Endothelial cell of umbilical vein (primary cell): ENCODE data around the gene NRDC. TPM values are rescaled to one million over a fixed set of nuclear protein-coding genes. Genes with fewer than 3 reads are reported as not detected.

ENCODE experiments used
- BruUV-seq: library from RNA; stranded (reverse); fragments of 400-500 nt; replicated peaks from 2 replicates; lab custom pipeline; 2021; lab: Mats Ljungman, UMichigan
- CTCF ChIA-PET: fragments of 300-600, 350-600 bp; sonication (Branson Sonifier 250); formaldehyde crosslinking; loops from one replicate; lab custom pipeline; 2021; ENCODE audit warnings: antibody characterized with exemption, inconsistent platforms; lab: Charles Lee
- POLR2A ChIA-PET: fragments of 300-600, 350-600 bp; sonication (Branson Sonifier 250); formaldehyde crosslinking; loops from one replicate; lab custom pipeline; 2021; ENCODE audit warnings: antibody characterized with exemption, inconsistent platforms; lab: Charles Lee
- DNase-seq: peaks from one replicate; pipeline ENCODE4 v3.0.0-alpha.2; 2011; ENCODE audit warnings: low read depth, low spot score
- FAIRE-seq: peaks from 2 replicates; lab custom pipeline; 2011; peaks lifted over from hg19 to GRCh38; lab: Jason Lieb, UNC
- H2AFZ ChIP-seq: 2 replicates; pipeline ENCODE4 v1.6.0; 2012; ENCODE audit warnings: low read depth, low read length, control low read depth, inconsistent platforms
- H3K27ac ChIP-seq: 2 replicates; pipeline ENCODE4 v1.5.1; 2011; ENCODE audit warnings: low read depth, mild to moderate bottlenecking, control low read depth, low read length, moderate library complexity; ENCODE audit not compliant: insufficient read depth
- H3K27me3 ChIP-seq, 2 experiments: 2 replicates each; pipeline versions ENCODE4 v1.6.0 to v1.6.1; 2011; ENCODE audit warnings: low read length in 2 of 2, mixed read lengths in 1 of 2; ENCODE audit not compliant: control insufficient read depth in 2 of 2, insufficient read depth in 2 of 2
- H3K36me3 ChIP-seq, 2 experiments: 2 replicates in 1 of 2; 3 replicates in 1 of 2; pipeline ENCODE4 v1.5.1; 2011; ENCODE audit warnings: low read length in 2 of 2, mild to moderate bottlenecking in 1 of 2, moderate library complexity in 1 of 2; ENCODE audit not compliant: control insufficient read depth in 2 of 2, insufficient read depth in 2 of 2; ENCODE audit errors: extremely low read depth in 1 of 2
- H3K4me1 ChIP-seq: 3 replicates; pipeline ENCODE4 v1.5.1; 2011; ENCODE audit warnings: mild to moderate bottlenecking, low read length; ENCODE audit not compliant: control insufficient read depth, insufficient read depth; ENCODE audit errors: extremely low read depth
- H3K4me2 ChIP-seq: 2 replicates; pipeline ENCODE4 v1.6.1; 2011; ENCODE audit warnings: low read length, control low read depth, mixed read lengths; ENCODE audit not compliant: insufficient read depth
- H3K4me3 ChIP-seq, 3 experiments: fragments of 200-600 bp in 1 of 3; sonication (generic), shearing (Covaris generic) in 1 of 3; replicated peaks in 1 of 3; 2 replicates each; pipeline ENCODE4 v1.5.1; 2011 to 2016; ENCODE audit warnings: control low read depth in 3 of 3, low read length in 3 of 3, mild to moderate bottlenecking in 2 of 3, inconsistent platforms in 1 of 3, low read depth in 1 of 3, moderate library complexity in 1 of 3; ENCODE audit not compliant: insufficient read depth in 1 of 3
- H3K79me2 ChIP-seq: 2 replicates; pipeline ENCODE4 v1.6.0; 2012; ENCODE audit warnings: low read length, inconsistent platforms; ENCODE audit not compliant: control insufficient read depth, insufficient read depth
- H3K9ac ChIP-seq: replicated peaks from 2 replicates; pipeline ENCODE3; 2011; ENCODE audit warnings: low read length, control low read depth; ENCODE audit not compliant: insufficient read depth; ENCODE audit errors: extremely low read depth
- H3K9me1 ChIP-seq: replicated peaks from 3 replicates; pipeline ENCODE4 v1.6.0; 2011; ENCODE audit warnings: mild to moderate bottlenecking, low read length; ENCODE audit not compliant: control insufficient read depth, insufficient read depth; ENCODE audit errors: extremely low read depth
- H3K9me3 ChIP-seq: replicated peaks from 2 replicates; pipeline ENCODE4 v1.5.1; 2012; ENCODE audit warnings: low read length, inconsistent platforms; ENCODE audit not compliant: control insufficient read depth, insufficient read depth
- H4K20me1 ChIP-seq: replicated peaks from 2 replicates; pipeline ENCODE3; 2011; ENCODE audit warnings: mild to moderate bottlenecking, low read length; ENCODE audit not compliant: control insufficient read depth, insufficient read depth; ENCODE audit errors: extremely low read depth
- CTCF ChIP-seq, 2 donors: IDR thresholded peaks; 1 replicate in 1 of 2; 2 replicates in 1 of 2; pipeline ENCODE4 v1.5.1; 2011; ENCODE audit warnings: low read length in 2 of 2, mild to moderate bottlenecking in 2 of 2, moderate library complexity in 2 of 2, control low read depth in 1 of 2, inconsistent platforms in 1 of 2, low read depth in 1 of 2; ENCODE audit not compliant: insufficient read depth in 1 of 2; ENCODE audit errors: extremely low read depth in 1 of 2
- EZH2 ChIP-seq: IDR thresholded peaks from 2 replicates; pipeline ENCODE4 v1.6.1; 2012; ENCODE audit warnings: borderline replicate concordance, low read depth, mild to moderate bottlenecking, moderate library complexity, low read length, inconsistent platforms; ENCODE audit not compliant: severe bottlenecking
- GATA2 ChIP-seq: IDR thresholded peaks from 2 replicates; pipeline ENCODE4 v1.7.0; 2011; ENCODE audit warnings: low read depth, mild to moderate bottlenecking, moderate library complexity, mixed read lengths, low read length; ENCODE audit not compliant: insufficient read length, insufficient read depth
- JUN ChIP-seq: IDR thresholded peaks from 2 replicates; pipeline ENCODE4 v1.6.1; 2011; ENCODE audit warnings: borderline replicate concordance, low read depth; ENCODE audit not compliant: insufficient read length, insufficient read depth
- MAX ChIP-seq: IDR thresholded peaks from 2 replicates; pipeline ENCODE4 v1.6.1; 2011; ENCODE audit not compliant: insufficient read depth, insufficient read length
- POLR2A ChIP-seq: IDR thresholded peaks from 2 replicates; pipeline ENCODE4 v1.6.1; 2012; ENCODE audit warnings: low read depth, mild to moderate bottlenecking, control low read depth, low read length
- POLR2AphosphoS5 ChIP-seq: IDR thresholded peaks from 2 replicates; pipeline ENCODE4 v1.6.1; 2012; ENCODE audit warnings: low read depth, mild to moderate bottlenecking, control low read depth, low read length, moderate library complexity; ENCODE audit not compliant: insufficient read depth
- dilution Hi-C: fragments of 300-500 bp; cut with MboI; formaldehyde crosslinking; loops from one replicate; pipeline ENCODE4 v1.15.0; 2019; ENCODE audit warnings: low sequenced_read_pairs; ENCODE audit not compliant: extremely low pct_ligation_motif_present
- intact Hi-C: fragments of 100-400 bp; cut with micrococcal nuclease; formaldehyde crosslinking; loops from one replicate; pipeline ENCODE4 v1.10.0; 2022
- polyA plus RNA-seq, 4 experiments: library from polyadenylated mRNA; depleted of rRNA in 3 of 4; stranded (reverse) in 3 of 4; unstranded in 1 of 4; fragments of >200 nt; gene quantifications; 2 replicates each; pipeline versions ENCODE4 v1.2.1 to v1.2.3, GENCODE V29; 2011 to 2012; ENCODE audit warnings: missing spikeins in 1 of 4
- total RNA-seq: library from RNA; stranded (reverse); gene quantifications from 2 replicates; pipeline ENCODE4 v1.2.3, GENCODE V29; 2021

NRDC gene
- total and polyA plus RNA-seq, 2 donors (not counting 3 experiments of a cell fraction or from before 2014, with no cell fraction given), result 41.8 to 146 TPM

GRCh38 chr1:51792864-51793263 is 85.7 kb downstream of the NRDC start:
- H3K4me3 ChIP-seq, result no peak overlapping the region
- H3K9me1 ChIP-seq, result no peaks in the 10 kb centered on the region
- no peaks in the 10 kb centered on the region for H4K20me1 ChIP-seq
- H3K4me1 ChIP-seq, result no peaks in the 10 kb centered on the region
- no peak overlapping the region for H3K27ac ChIP-seq
- no peak overlapping the region for H2AFZ ChIP-seq
- no peaks in the 10 kb centered on the region for H3K79me2 ChIP-seq
- TF ChIP-seq POLR2A (no peak), MAX (no peak)
- no peak overlapping the region for H3K9ac ChIP-seq
- no peaks in the 10 kb centered on the region for H3K9me3 ChIP-seq
- no peaks in the 10 kb centered on the region for H3K27me3 ChIP-seq
- H3K36me3 ChIP-seq, result peaks cover 37 to 42% of the 10 kb centered on the region in 2 experiments
- DNase-seq (peak; percentile 24), FAIRE-seq (peak; percentile 21)
- ChIA-PET CTCF (no interaction called here), POLR2A (no interaction called here)
- intact Hi-C loops (no loop called here), dilution Hi-C loops (no loop called here)
- BruUV-seq, result no TSS peak
- no peak overlapping the region for H3K4me2 ChIP-seq

GRCh38 chr1:51791888-51792287 is 86.6 kb downstream of the NRDC start:
- dilution Hi-C loops (no loop called here), intact Hi-C loops (no loop called here)
- H3K4me3 ChIP-seq, result no peak overlapping the region
- TF ChIP-seq EZH2, result no peak
- TF ChIP-seq JUN, result no peak
- peak; percentile 13 for TF ChIP-seq POLR2AphosphoS5
- no peak for TF ChIP-seq GATA2
- no peak for TF ChIP-seq CTCF (IDR thresholded peaks at IDR 0.05; ENCODE audit: extremely low read depth in 1 of 2, insufficient read depth in 1 of 2, low read depth in 1 of 2, low read length in 2 of 2)
- H4K20me1 ChIP-seq, result no peaks in the 10 kb centered on the region
- CTCF ChIA-PET, result no interaction called here
- no peak for DNase-seq
- no peak overlapping the region for H2AFZ ChIP-seq
- no peaks in the 10 kb centered on the region for H3K79me2 ChIP-seq
- no peak overlapping the region for H3K27ac ChIP-seq
- no TSS peak for BruUV-seq
- no peaks in the 10 kb centered on the region for H3K4me1 ChIP-seq
- no peaks in the 10 kb centered on the region for H3K27me3 ChIP-seq
- H3K4me2 ChIP-seq, result no peak overlapping the region
- POLR2A ChIA-PET, result no interaction called here
- H3K9ac ChIP-seq, result no peak overlapping the region
- peaks cover 42 to 47% of the 10 kb centered on the region in 2 experiments for H3K36me3 ChIP-seq
- H3K9me1 ChIP-seq, result no peaks in the 10 kb centered on the region
- H3K9me3 ChIP-seq, result no peaks in the 10 kb centered on the region
- no peak for FAIRE-seq
